Measurements from ENCODE around the gene CTNNA3.
"Not testable (repeated sequence)": the region's sequence is repeated elsewhere in the genome, so short reads cannot be mapped to it uniquely, and the experiment has no call there.

The CTNNA3 gene

GRCh38 chr10:67696029-67696428 lies at the start of gene CTNNA3:
Gene CTNNA3, minus strand, starts transcription at chr10:67696195.
- DNase-seq (ENCODE audit: low read depth), result no peak

- DNase-seq (ENCODE audit: low read depth), result no peak
Observed at GRCh38 chr10:67735430-67735829, 39.4 kb upstream of the CTNNA3 start.

GRCh38 chr10:67733511-67733910 lies 37.5 kb upstream of the CTNNA3 start:
- DNase-seq (ENCODE audit: low read depth), result no peak

GRCh38 chr10:67725567-67725966 lies 29.6 kb upstream of the CTNNA3 start:
- DNase-seq (ENCODE audit: low read depth), result no peak

GRCh38 chr10:67723601-67724000 lies 27.6 kb upstream of the CTNNA3 start:
- no peak for DNase-seq (ENCODE audit: low read depth)

- DNase-seq (ENCODE audit: low read depth), result no peak
Observed at GRCh38 chr10:67722113-67722512, 26.1 kb upstream of the CTNNA3 start.

GRCh38 chr10:67716455-67716854 lies 20.5 kb upstream of the CTNNA3 start:
- DNase-seq (ENCODE audit: low read depth), result not testable (repeated sequence)

GRCh38 chr10:67705921-67706320 lies 9.9 kb upstream of the CTNNA3 start:
- no peak for DNase-seq (ENCODE audit: low read depth)

- not testable (repeated sequence) for DNase-seq (ENCODE audit: low read depth)
Observed at GRCh38 chr10:67699613-67700270, 3.7 kb upstream of the CTNNA3 start.

- no peak for DNase-seq (ENCODE audit: low read depth)
Observed at GRCh38 chr10:67698164-67698563, 2.2 kb upstream of the CTNNA3 start.

GRCh38 chr10:67697724-67698131 lies 1.7 kb upstream of the CTNNA3 start:
- DNase-seq (ENCODE audit: low read depth), result no peak

- no peak for DNase-seq (ENCODE audit: low read depth)
Observed at GRCh38 chr10:67696679-67697078, 684 bp upstream of the CTNNA3 start.

GRCh38 chr10:67695555-67695954 lies 440 bp downstream of the CTNNA3 start:
- DNase-seq (ENCODE audit: low read depth), result no peak

- DNase-seq (ENCODE audit: low read depth), result not testable (repeated sequence)
Observed at GRCh38 chr10:67691861-67692260, 4.1 kb downstream of the CTNNA3 start.

GRCh38 chr10:67690540-67690939 lies 5.5 kb downstream of the CTNNA3 start:
- DNase-seq (ENCODE audit: low read depth), result not testable (repeated sequence)

GRCh38 chr10:67684140-67684539 lies 11.9 kb downstream of the CTNNA3 start:
- DNase-seq (ENCODE audit: low read depth), result not testable (repeated sequence)

GRCh38 chr10:67678335-67678974 lies 17.5 kb downstream of the CTNNA3 start:
- DNase-seq (ENCODE audit: low read depth), result no peak

- no peak for DNase-seq (ENCODE audit: low read depth)
Observed at GRCh38 chr10:67676208-67676825, 19.7 kb downstream of the CTNNA3 start.

- DNase-seq (ENCODE audit: low read depth), result no peak
Observed at GRCh38 chr10:67670401-67670800, 25.6 kb downstream of the CTNNA3 start.

- DNase-seq (ENCODE audit: low read depth), result no peak
Observed at GRCh38 chr10:67669978-67670377, 26.0 kb downstream of the CTNNA3 start.

- no peak for DNase-seq (ENCODE audit: low read depth)
Observed at GRCh38 chr10:67668448-67668847, 27.5 kb downstream of the CTNNA3 start.

GRCh38 chr10:67667035-67667425 lies 29.0 kb downstream of the CTNNA3 start:
- DNase-seq (ENCODE audit: low read depth), result no peak

- DNase-seq (ENCODE audit: low read depth), result no peak
Observed at GRCh38 chr10:67666416-67667034, 29.5 kb downstream of the CTNNA3 start.

All from activated T-helper 9 cell treated with anti-CD3 and anti-CD28 coated beads, Interleukin-2, amount 50 U/mL, for 16 hours (primary cell).